C4-2B (cell line): ENCODE results near the gene MYRFL.

Experiments used
- CTCF ChIP-seq: fragments of 450-650 bp; conservative IDR thresholded peaks from 2 replicates; pipeline ENCODE4 v1.5.1; 2017; ENCODE audit warnings: mild to moderate bottlenecking
- ZFX ChIP-seq: fragments of 450-650 bp; IDR thresholded peaks from 2 replicates; pipeline ENCODE4 v1.6.1; 2017

GRCh38 chr12:69984241-69984640 lies 159.2 kb downstream of the MYRFL start:
- no peak for TF ChIP-seq CTCF
- TF ChIP-seq ZFX, result no peak
